K562 (cell line): Measurements from ENCODE around the gene DOCK1. TPM values are rescaled to one million over a fixed set of nuclear protein-coding genes. Genes with fewer than 3 reads are reported as not detected.

Experiments
- ATAC-seq: fragments of 200-7000 bp; cut with Tn5 transposase; 3 replicates; pipeline ENCODE4 v1.9.1; 2020; ENCODE audit warnings: moderate library complexity
- BruUV-seq: library from RNA; stranded (reverse); fragments of 400-500 nt; replicated peaks from 2 replicates; lab custom pipeline; 2021; lab: Mats Ljungman, UMichigan
- CTCF ChIA-PET: fragments of 300-600 bp; formaldehyde crosslinking; extraction: SDS; loops from one replicate; lab custom pipeline; 2021; ENCODE audit warnings: low intra/inter-chr PET ratio; lab: Yijun Ruan, JAX
- POLR2A ChIA-PET: fragments of 300-600, 350-650 bp; sonication (Branson Sonifier 250); formaldehyde crosslinking; extraction: SDS; loops from one replicate; lab custom pipeline; 2021; ENCODE audit warnings: antibody characterized with exemption, inconsistent platforms; lab: Yijun Ruan, JAX
- DNase-seq, 4 experiments: peaks; one replicate each; pipeline versions ENCODE4 v3.0.0 to v3.0.0-alpha.2; 2011 to 2018; ENCODE audit warnings: low spot score in 3 of 4, mixed read lengths in 3 of 4; ENCODE audit errors: extremely low read depth in 1 of 4
- FAIRE-seq: peaks from 2 replicates; lab custom pipeline; 2011; peaks lifted over from hg19 to GRCh38; lab: Jason Lieb, UNC
- H2AFZ ChIP-seq: 2 replicates; pipeline ENCODE4 v1.6.0; 2011; ENCODE audit warnings: low read depth, low read length, control low read depth, inconsistent platforms
- H3K27ac ChIP-seq: fragments of 200-600 bp; 3 replicates; pipeline ENCODE4 v1.8.0; 2011; ENCODE audit warnings: low read depth, mild to moderate bottlenecking, control low read depth, inconsistent platforms, low read length, moderate library complexity, mixed read lengths; ENCODE audit errors: extremely low read depth
- H3K27me3 ChIP-seq, 2 experiments: fragments of 300-600 bp in 1 of 2; 2 replicates in 1 of 2; 3 replicates in 1 of 2; pipeline versions ENCODE4 v1.6.0 to v1.8.0; 2011; ENCODE audit warnings: inconsistent platforms in 2 of 2, low read length in 2 of 2, mild to moderate bottlenecking in 1 of 2, mixed read lengths in 1 of 2, moderate library complexity in 1 of 2; ENCODE audit not compliant: control insufficient read depth in 2 of 2, insufficient read depth in 2 of 2
- H3K36me3 ChIP-seq: fragments of 300-600 bp; 3 replicates; pipeline ENCODE4 v1.8.0; 2011; ENCODE audit warnings: mild to moderate bottlenecking, low read length, inconsistent platforms; ENCODE audit not compliant: control insufficient read depth, insufficient read depth
- H3K4me1 ChIP-seq, 2 experiments: fragments of 200-600 bp in 1 of 2; replicated peaks in 1 of 2; 2 replicates in 1 of 2; 3 replicates in 1 of 2; pipeline versions ENCODE4 v1.5.1 to v1.8.0; 2011; ENCODE audit warnings: inconsistent platforms in 2 of 2, low read length in 2 of 2, mild to moderate bottlenecking in 1 of 2, mixed read lengths in 1 of 2, moderate library complexity in 1 of 2; ENCODE audit not compliant: control insufficient read depth in 2 of 2, insufficient read depth in 2 of 2
- H3K4me2 ChIP-seq: 2 replicates; pipeline ENCODE4 v1.6.1; 2011; ENCODE audit warnings: low read length, control low read depth, inconsistent platforms, mixed read lengths; ENCODE audit not compliant: insufficient read depth
- H3K4me3 ChIP-seq: fragments of 200-600 bp; sonication (generic), shearing (Covaris generic); 2 replicates; pipeline ENCODE4 v1.5.1; 2016; ENCODE audit warnings: control low read depth, inconsistent platforms
- H3K79me2 ChIP-seq: fragments of 200-600 bp; 3 replicates; pipeline ENCODE4 v1.8.0; 2011; ENCODE audit warnings: low read length, inconsistent platforms; ENCODE audit not compliant: control insufficient read depth, insufficient read depth
- H3K9ac ChIP-seq, 2 experiments: 2 replicates each; pipeline versions ENCODE4 v1.6.0 to v1.6.1; 2011; ENCODE audit warnings: low read depth in 2 of 2, low read length in 2 of 2, control low read depth in 1 of 2, inconsistent platforms in 1 of 2, mild to moderate bottlenecking in 1 of 2, mixed read lengths in 1 of 2; ENCODE audit not compliant: insufficient read depth in 1 of 2
- H3K9me1 ChIP-seq: one replicate; pipeline ENCODE4 v1.6.0; 2011; ENCODE audit warnings: inconsistent platforms, mild to moderate bottlenecking, low read length, moderate library complexity; ENCODE audit not compliant: control insufficient read depth, insufficient read depth
- H3K9me3 ChIP-seq: replicated peaks from 2 replicates; pipeline ENCODE4 v1.5.1; 2011; ENCODE audit warnings: low read depth, low read length, inconsistent platforms; ENCODE audit not compliant: control insufficient read depth, insufficient read depth
- H4K20me1 ChIP-seq: replicated peaks from 2 replicates; pipeline ENCODE4 v1.6.1; 2011; ENCODE audit warnings: low read length, inconsistent platforms, mixed read lengths; ENCODE audit not compliant: control insufficient read depth, insufficient read depth
- ARID2 ChIP-seq: fragments of 450-650 bp; IDR thresholded peaks from 2 replicates; pipeline ENCODE4 v1.6.1; 2017; ENCODE audit warnings: antibody characterized with exemption, mild to moderate bottlenecking
- CREB3 ChIP-seq: fragments of 450-650 bp; conservative IDR thresholded peaks from 2 replicates; pipeline ENCODE4 v1.6.1; 2016; ENCODE audit warnings: missing genetic modification characterization, low read depth, mild to moderate bottlenecking, missing compliant biosample characterization, moderate library complexity
- ERF ChIP-seq: fragments of 450-650 bp; formaldehyde crosslinking; IDR thresholded peaks from 2 replicates; pipeline ENCODE4 v1.4.0; 2020; ENCODE audit warnings: mild to moderate bottlenecking, mixed read lengths
- KLF6 ChIP-seq: fragments of 250-450 bp; sonication (Bioruptor Pico); IDR thresholded peaks from 2 replicates; pipeline ENCODE4 v1.4.0; 2020; ENCODE audit warnings: mild to moderate bottlenecking, moderate library complexity, borderline replicate concordance
- MAFK ChIP-seq: IDR thresholded peaks from 2 replicates; pipeline ENCODE4 v1.6.1; 2011; ENCODE audit warnings: low read length, improper control_type of control experiment
- NCOA4 ChIP-seq: fragments of 450-650 bp; IDR thresholded peaks from 2 replicates; pipeline ENCODE4 v1.6.1; 2018; ENCODE audit warnings: mild to moderate bottlenecking; ENCODE audit not compliant: partially characterized antibody
- SRSF1 ChIP-seq: fragments of 200-400 bp; formaldehyde crosslinking; IDR thresholded peaks from 2 replicates; pipeline ENCODE4 v1.6.1; 2017; ENCODE audit warnings: mild to moderate bottlenecking, low read depth, low read length, moderate library complexity
- THRA ChIP-seq: fragments of 450-650 bp; IDR thresholded peaks from 2 replicates; pipeline ENCODE4 v1.6.1; 2017; ENCODE audit warnings: mild to moderate bottlenecking, moderate library complexity
- ZBTB1 ChIP-seq: sonication (generic); formaldehyde crosslinking; IDR thresholded peaks from 2 replicates; pipeline ENCODE4 v1.8.1; 2023; ENCODE audit warnings: missing genetic modification reagents, low read depth, mild to moderate bottlenecking, borderline replicate concordance
- ZBTB43 ChIP-seq: sonication (generic); formaldehyde crosslinking; IDR thresholded peaks from 2 replicates; pipeline ENCODE4 v1.8.0; 2023; ENCODE audit warnings: mild to moderate bottlenecking, missing genetic modification reagents
- ZBTB7A ChIP-seq: IDR thresholded peaks from 2 replicates; pipeline ENCODE4 v1.6.1; 2011; ENCODE audit warnings: low read depth, mild to moderate bottlenecking, low read length, moderate library complexity, borderline replicate concordance; ENCODE audit not compliant: control insufficient read depth
- WGBS: fragments of 100-300 bp; shearing (Covaris generic); methylation state at CpG from one replicate; pipeline ENCODE4 v1.1.6; 2016; ENCODE audit warnings: low coverage, mixed read lengths; ENCODE audit not compliant: insufficient coverage; ENCODE audit errors: missing lambda C conversion rate; 5-methylcytosine and 5-hydroxymethylcytosine counted together
- in situ Hi-C: fragments of 300-500 bp; cut with MboI; formaldehyde crosslinking; loops from 4 replicates; pipeline ENCODE4 v1.15.0; 2018; ENCODE audit warnings: inconsistent platforms, mixed read lengths
- intact Hi-C: fragments of 100-400 bp; cut with micrococcal nuclease; formaldehyde crosslinking; loops from 2 replicates; pipeline ENCODE4 v1.14.2; 2022
- polyA plus RNA-seq, 8 experiments: library from polyadenylated mRNA; depleted of rRNA in 4 of 8; stranded (reverse) in 5 of 8; unstranded in 3 of 8; fragments of >200 nt; fragmentation: Nextera tagmentation in 2 of 8; fragmentation: Illumina TruSeq in 1 of 8; extraction: Ambion mirVana in 2 of 8; extraction: Trizol in 1 of 8; gene quantifications; 2 replicates each; pipeline versions ENCODE4 v1.2.1 to v1.2.3, GENCODE V29; 2011 to 2014; ENCODE audit warnings: inconsistent platforms in 1 of 8, missing spikeins in 1 of 8
- total RNA-seq, 7 experiments: library from RNA; depleted of rRNA in 6 of 7; stranded (reverse); fragments of >200 nt in 6 of 7; fragmentation: Illumina TruSeq in 2 of 7; extraction: Trizol in 2 of 7; gene quantifications; 2 replicates each; pipeline versions ENCODE4 v1.2.1 to v1.2.3, GENCODE V29; 2011 to 2021; ENCODE audit warnings: low replicate concordance in 1 of 7

DOCK1 gene
- total and polyA plus RNA-seq, 9 of the 15 experiments (the other 6 are each of a cell fraction or from before 2014, with no cell fraction given), result 0.31 TPM; not detected in 8

- no peak for TF ChIP-seq ERF (CRISPR knock-in tag)
- no peak for TF ChIP-seq ZBTB1 (CRISPR knock-in tag)
- TF ChIP-seq KLF6 (CRISPR knock-in tag), result no peak
- TF ChIP-seq THRA, result no peak
- TF ChIP-seq ARID2, result no peak
- TF ChIP-seq ZBTB7A, result no peak
- no peak for TF ChIP-seq SRSF1
- TF ChIP-seq MAFK, result no peak
- no peak for TF ChIP-seq CREB3 (tag)
- no peak for TF ChIP-seq ZBTB43 (CRISPR knock-in tag)
- no peak for TF ChIP-seq NCOA4
- TF ChIP-seq, all 486 proteins: peak for 0
- no peak for FAIRE-seq
- H4K20me1 ChIP-seq, result no peaks in the 10 kb centered on the region
- ChIA-PET CTCF (no interaction called here), POLR2A (no interaction called here)
- H3K27me3 ChIP-seq, result peaks cover 0 to 5% of the 10 kb centered on the region in 2 experiments; a peak in 1 of 5 replicates
- H3K4me1 ChIP-seq, result no peaks in the 10 kb centered on the region
- H3K79me2 ChIP-seq, result no peaks in the 10 kb centered on the region
- no peak for ATAC-seq
- H3K4me3 ChIP-seq, result no peak overlapping the region
- no peaks in the 10 kb centered on the region for H3K36me3 ChIP-seq
- BruUV-seq, result no TSS peak
- 0% methylated on average over 10 of the region's 10 CpGs for WGBS
- no peak overlapping the region for H2AFZ ChIP-seq
- no peak for DNase-seq
- intact Hi-C loops (no loop called here), in situ Hi-C loops (no loop called here)
- no peak overlapping the region for H3K9ac ChIP-seq
- no peak overlapping the region for H3K4me2 ChIP-seq
- no peak overlapping the region for H3K27ac ChIP-seq
- H3K9me3 ChIP-seq, result no peaks in the 10 kb centered on the region
- no peaks in the 10 kb centered on the region for H3K9me1 ChIP-seq
Observed at GRCh38 chr10:127411062-127411461, 505.8 kb downstream of the DOCK1 start.
